Testis (tissue), 2 donors: ENCODE measurements around the gene ACO1.

Experiments used
- POLR2A ChIP-seq: fragments of 450-650 bp; IDR thresholded peaks from one replicate; pipeline ENCODE4 v1.6.1; 2017; ENCODE audit warnings: antibody characterized with exemption, mild to moderate bottlenecking, moderate library complexity
- TF ChIP-seq, protein P1 (sequence below), 3 experiments: fragments of 450-650 bp in 2 of 3; fragments of 200-600 bp in 1 of 3; sonication (generic) in 1 of 3; IDR thresholded peaks; one replicate each; pipeline ENCODE4 v1.5.1; 2016 to 2019; ENCODE audit warnings: antibody characterized with exemption in 3 of 3, mild to moderate bottlenecking in 2 of 3, moderate library complexity in 1 of 3

GRCh38 chr9:32449969-32450368 is 65.5 kb downstream of the ACO1 start:
- TF ChIP-seq, protein P1, sequence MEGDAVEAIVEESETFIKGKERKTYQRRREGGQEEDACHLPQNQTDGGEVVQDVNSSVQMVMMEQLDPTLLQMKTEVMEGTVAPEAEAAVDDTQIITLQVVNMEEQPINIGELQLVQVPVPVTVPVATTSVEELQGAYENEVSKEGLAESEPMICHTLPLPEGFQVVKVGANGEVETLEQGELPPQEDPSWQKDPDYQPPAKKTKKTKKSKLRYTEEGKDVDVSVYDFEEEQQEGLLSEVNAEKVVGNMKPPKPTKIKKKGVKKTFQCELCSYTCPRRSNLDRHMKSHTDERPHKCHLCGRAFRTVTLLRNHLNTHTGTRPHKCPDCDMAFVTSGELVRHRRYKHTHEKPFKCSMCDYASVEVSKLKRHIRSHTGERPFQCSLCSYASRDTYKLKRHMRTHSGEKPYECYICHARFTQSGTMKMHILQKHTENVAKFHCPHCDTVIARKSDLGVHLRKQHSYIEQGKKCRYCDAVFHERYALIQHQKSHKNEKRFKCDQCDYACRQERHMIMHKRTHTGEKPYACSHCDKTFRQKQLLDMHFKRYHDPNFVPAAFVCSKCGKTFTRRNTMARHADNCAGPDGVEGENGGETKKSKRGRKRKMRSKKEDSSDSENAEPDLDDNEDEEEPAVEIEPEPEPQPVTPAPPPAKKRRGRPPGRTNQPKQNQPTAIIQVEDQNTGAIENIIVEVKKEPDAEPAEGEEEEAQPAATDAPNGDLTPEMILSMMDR (IDR thresholded peaks at IDR 0.05) = no peak
- TF ChIP-seq POLR2A = no peak
